B cell (primary cell): Measurements from ENCODE around the gene ABHD10. TPM values are rescaled to one million over a fixed set of nuclear protein-coding genes. Genes with fewer than 3 reads are reported as not detected.
"Not testable (repeated sequence)": the region's sequence is repeated elsewhere in the genome, so short reads cannot be mapped to it uniquely, and the experiment has no call there.

Source experiments
- ATAC-seq: fragments of 200-7000 bp; cut with Tn5 transposase; one replicate; pipeline ENCODE4 v1.10.0; 2021; ENCODE audit warnings: low read depth, mild to moderate bottlenecking, moderate number of reproducible peaks, moderate library complexity
- CTCF ChIA-PET: fragments of 350-600 bp; sonication (Branson Sonifier 250); formaldehyde crosslinking; loops from one replicate; lab custom pipeline; 2021; ENCODE audit warnings: antibody characterized with exemption, inconsistent platforms; lab: Charles Lee
- POLR2A ChIA-PET: fragments of 350-600 bp; sonication (Branson Sonifier 250); formaldehyde crosslinking; loops from one replicate; lab custom pipeline; 2021; ENCODE audit warnings: antibody characterized with exemption; lab: Charles Lee
- DNase-seq: peaks from one replicate; pipeline ENCODE4 v3.0.0; 2013
- H2AFZ ChIP-seq: 2 replicates; pipeline ENCODE4 v1.6.1; 2012; ENCODE audit warnings: mild to moderate bottlenecking, low read depth, low read length; ENCODE audit not compliant: insufficient read depth, poor library complexity, severe bottlenecking
- H3K27ac ChIP-seq, 2 donors: 1 replicate in 1 of 2; 2 replicates in 1 of 2; pipeline ENCODE4 v1.5.1; 2012 to 2013; ENCODE audit warnings: low read length in 2 of 2, mild to moderate bottlenecking in 2 of 2, moderate library complexity in 1 of 2
- H3K27me3 ChIP-seq, 4 experiments: fragments of 200-600 bp in 1 of 4; sonication (generic) in 1 of 4; replicated peaks in 1 of 4; 1 replicate in 2 of 4; 2 replicates in 2 of 4; pipeline versions ENCODE4 v1.6.1 to v1.7.0; 2013 to 2016; ENCODE audit warnings: low read length in 3 of 4, mild to moderate bottlenecking in 2 of 4, mixed read lengths in 1 of 4, moderate library complexity in 1 of 4; ENCODE audit not compliant: insufficient read depth in 4 of 4, control insufficient read depth in 3 of 4; ENCODE audit errors: control extremely low read depth in 1 of 4
- H3K36me3 ChIP-seq, 2 experiments: replicated peaks in 1 of 2; 1 replicate in 1 of 2; 2 replicates in 1 of 2; pipeline versions ENCODE4 v1.6.1 to v1.7.1; 2013; ENCODE audit warnings: low read length in 1 of 2; ENCODE audit not compliant: insufficient read depth in 2 of 2, control insufficient read depth in 1 of 2; ENCODE audit errors: control extremely low read depth in 1 of 2, extremely low read depth in 1 of 2
- H3K4me1 ChIP-seq, 2 donors: fragments of 200-600 bp in 1 of 2; sonication (generic) in 1 of 2; 1 replicate in 1 of 2; 2 replicates in 1 of 2; pipeline versions ENCODE4 v1.5.1 to v1.6.1; 2013 to 2017; ENCODE audit warnings: low read length in 2 of 2; ENCODE audit not compliant: control insufficient read depth in 2 of 2, insufficient read depth in 2 of 2
- H3K4me2 ChIP-seq: replicated peaks from 2 replicates; pipeline ENCODE3; 2012; ENCODE audit warnings: mild to moderate bottlenecking, low read depth, low read length; ENCODE audit not compliant: poor library complexity, severe bottlenecking
- H3K4me3 ChIP-seq, 5 experiments: fragments of 200-600 bp in 1 of 5; sonication (generic) in 1 of 5; 1 replicate in 3 of 5; 2 replicates in 2 of 5; pipeline versions ENCODE4 v1.5.1 to v1.7.0; 2011 to 2016; ENCODE audit warnings: low read length in 4 of 5, mild to moderate bottlenecking in 4 of 5, low read depth in 2 of 5, control low read depth in 1 of 5, moderate library complexity in 1 of 5; ENCODE audit not compliant: insufficient read depth in 1 of 5; ENCODE audit errors: control extremely low read depth in 1 of 5, extremely low read depth in 1 of 5
- H3K79me2 ChIP-seq: fragments of 200-600 bp; sonication (generic); one replicate; pipeline ENCODE4 v1.6.0; 2016; ENCODE audit warnings: low read length; ENCODE audit not compliant: control insufficient read depth, insufficient read depth
- H3K9ac ChIP-seq: fragments of 200-600 bp; sonication (generic); 2 replicates; pipeline ENCODE4 v1.6.1; 2017; ENCODE audit warnings: mild to moderate bottlenecking, low read length, moderate library complexity
- H3K9me3 ChIP-seq, 3 donors: one replicate each; pipeline versions ENCODE4 v1.6.1 to v1.7.1; 2013; ENCODE audit warnings: low read length in 2 of 3; ENCODE audit not compliant: control insufficient read depth in 2 of 3, insufficient read depth in 1 of 3; ENCODE audit errors: control extremely low read depth in 1 of 3
- H4K20me1 ChIP-seq: 2 replicates; pipeline ENCODE4 v1.6.0; 2012; ENCODE audit warnings: mild to moderate bottlenecking, low read length; ENCODE audit not compliant: insufficient read depth, control insufficient read depth, poor library complexity, severe bottlenecking
- H3K27ac Mint-ChIP-seq: one replicate; pipeline ENCODE4 v1.8.0; 2021; ENCODE audit warnings: mixed read lengths
- H3K27me3 Mint-ChIP-seq: one replicate; pipeline ENCODE4 v1.8.0; 2021; ENCODE audit warnings: mixed read lengths
- H3K4me1 Mint-ChIP-seq: one replicate; pipeline ENCODE4 v1.8.0; 2021; ENCODE audit warnings: mixed read lengths
- H3K4me3 Mint-ChIP-seq: one replicate; pipeline ENCODE4 v1.8.0; 2021; ENCODE audit warnings: mixed read lengths
- H3K9me3 Mint-ChIP-seq: one replicate; pipeline ENCODE4 v1.8.0; 2022; ENCODE audit warnings: mixed read lengths; ENCODE audit not compliant: insufficient read depth
- EZH2 ChIP-seq: IDR thresholded peaks from 2 replicates; pipeline ENCODE4 v1.6.1; 2012; ENCODE audit warnings: borderline replicate concordance, low read depth, mild to moderate bottlenecking, moderate library complexity, low read length; ENCODE audit not compliant: insufficient read depth, poor library complexity, severe bottlenecking
- whole genome bisulfite sequencing: methylation state at CpG from one replicate; pipeline ENCODE4 v1.1.5; 2013; ENCODE audit warnings: missing lambda C conversion rate; ENCODE audit not compliant: insufficient coverage; 5-methylcytosine and 5-hydroxymethylcytosine counted together
- intact Hi-C: fragments of 100-400 bp; cut with micrococcal nuclease; formaldehyde crosslinking; loops from one replicate; pipeline ENCODE4 v1.10.0; 2022
- polyA plus RNA-seq: library from polyadenylated mRNA; depleted of rRNA; stranded (reverse); fragments of >200 nt; gene quantifications from 2 replicates; pipeline ENCODE4 v1.2.3, GENCODE V29; 2012
- total RNA-seq, 2 donors: library from RNA; stranded (reverse); fragments of 120-200 nt in 1 of 2; gene quantifications; 1 replicate in 1 of 2; 2 replicates in 1 of 2; pipeline versions ENCODE4 v1.2.3 to v1.2.4, GENCODE V29; 2013 to 2022
- TF ChIP-seq, protein P1 (sequence below): fragments of 200-600 bp; IDR thresholded peaks from one replicate; pipeline ENCODE4 v1.8.0; 2022; ENCODE audit warnings: antibody characterized with exemption, mild to moderate bottlenecking

The ABHD10 gene
- total and polyA plus RNA-seq, 2 donors (not counting 1 experiment from before 2014, with no cell fraction given), result 22.1 to 40.1 TPM

DNA sequence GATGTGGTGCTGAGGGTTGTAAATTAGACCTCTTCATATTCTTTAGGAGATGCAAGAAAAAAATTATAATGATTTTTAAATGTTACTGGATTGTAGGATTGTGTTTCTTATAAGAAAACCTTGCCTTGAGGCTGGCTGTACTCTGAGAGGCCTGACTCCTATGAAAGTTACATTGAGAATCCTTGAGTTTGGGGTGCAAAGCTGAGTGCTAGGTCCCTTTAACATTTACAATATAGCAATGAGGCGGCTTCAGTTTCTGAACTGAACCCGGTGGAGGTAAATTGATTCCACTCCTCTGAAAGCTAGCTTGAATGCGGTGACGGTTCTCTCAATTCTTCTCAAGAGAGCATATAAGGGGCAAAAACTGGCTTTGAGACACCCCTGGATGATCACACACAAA lies 55.6 kb downstream of the ABHD10 start, which contains the start of gene TMPRSS7:
TSS of gene TMPRSS7 (plus strand) at position 301 of the 400 bp plus-strand sequence. CDS start 110 bp downstream, outside the sequence.
- no peak within 1 kb of the TSS for H3K4me2 ChIP-seq
- no peak within 1 kb of the TSS for H3K9ac ChIP-seq
- POLR2A ChIA-PET, result no interaction called here
- H3K79me2 ChIP-seq, result no peaks in the 10 kb centered on the region
- Mint-ChIP-seq H3K9me3 (no peaks in the 10 kb centered on the region), H3K4me1 (peaks cover 5% of the 10 kb centered on the region), H3K27me3 (peaks cover 5% of the 10 kb centered on the region), H3K4me3 (no peak within 1 kb of the TSS), H3K27ac (no peak within 1 kb of the TSS)
- TF ChIP-seq, protein P1, sequence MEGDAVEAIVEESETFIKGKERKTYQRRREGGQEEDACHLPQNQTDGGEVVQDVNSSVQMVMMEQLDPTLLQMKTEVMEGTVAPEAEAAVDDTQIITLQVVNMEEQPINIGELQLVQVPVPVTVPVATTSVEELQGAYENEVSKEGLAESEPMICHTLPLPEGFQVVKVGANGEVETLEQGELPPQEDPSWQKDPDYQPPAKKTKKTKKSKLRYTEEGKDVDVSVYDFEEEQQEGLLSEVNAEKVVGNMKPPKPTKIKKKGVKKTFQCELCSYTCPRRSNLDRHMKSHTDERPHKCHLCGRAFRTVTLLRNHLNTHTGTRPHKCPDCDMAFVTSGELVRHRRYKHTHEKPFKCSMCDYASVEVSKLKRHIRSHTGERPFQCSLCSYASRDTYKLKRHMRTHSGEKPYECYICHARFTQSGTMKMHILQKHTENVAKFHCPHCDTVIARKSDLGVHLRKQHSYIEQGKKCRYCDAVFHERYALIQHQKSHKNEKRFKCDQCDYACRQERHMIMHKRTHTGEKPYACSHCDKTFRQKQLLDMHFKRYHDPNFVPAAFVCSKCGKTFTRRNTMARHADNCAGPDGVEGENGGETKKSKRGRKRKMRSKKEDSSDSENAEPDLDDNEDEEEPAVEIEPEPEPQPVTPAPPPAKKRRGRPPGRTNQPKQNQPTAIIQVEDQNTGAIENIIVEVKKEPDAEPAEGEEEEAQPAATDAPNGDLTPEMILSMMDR, result no peak
- TF ChIP-seq EZH2, result no peak
- no peak within 1 kb of the TSS for H2AFZ ChIP-seq
- WGBS, result 93% methylated on average over 4 of the region's 4 CpGs
- DNase-seq (no peak), ATAC-seq (no peak)
- intact Hi-C loops, result no loop called here
- H4K20me1 ChIP-seq, result no peaks in the 10 kb centered on the region
- H3K36me3 ChIP-seq, result no peaks in the 10 kb centered on the region
- no peaks in the 10 kb centered on the region for H3K9me3 ChIP-seq
- H3K27me3 ChIP-seq, result no peaks in the 10 kb centered on the region
- CTCF ChIA-PET, result interaction anchor here (1.6 kb wide), 1 partner anchor 21 kb away, joined by 4 read pairs; no protein-coding TSS in a partner anchor
- H3K4me1 ChIP-seq, result peaks cover 3 to 4% of the 10 kb centered on the region in 2 donors
- H3K27ac ChIP-seq, result no peak within 1 kb of the TSS
- H3K4me3 ChIP-seq, result no peak within 1 kb of the TSS

DNA sequence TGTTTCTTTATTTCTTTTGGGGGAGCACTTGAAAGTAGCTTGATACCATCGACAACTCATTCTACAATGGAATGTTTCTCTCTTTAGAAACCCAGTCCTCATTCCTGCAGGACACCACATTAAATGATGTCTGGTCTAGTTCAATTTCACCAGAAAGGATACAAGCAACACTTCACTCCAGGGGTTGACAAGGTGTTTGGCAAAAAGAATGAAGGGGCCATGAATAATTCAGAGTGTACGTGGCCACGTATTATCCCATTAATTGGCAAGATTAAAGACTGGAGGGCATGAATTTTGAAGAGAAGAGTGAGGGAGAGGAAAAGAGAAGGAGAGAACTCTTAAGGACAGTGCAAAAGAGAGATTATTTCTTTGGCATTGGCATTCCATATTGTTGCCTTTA lies 56.4 kb downstream of the ABHD10 start:
- Mint-ChIP-seq H3K9me3 (no peaks in the 10 kb centered on the region), H3K4me3 (no peak overlapping the region), H3K4me1 (peaks cover 5% of the 10 kb centered on the region), H3K27me3 (peaks cover 5% of the 10 kb centered on the region), H3K27ac (no peak overlapping the region)
- Histone ChIP-seq H3K27ac (no peak overlapping the region), H3K79me2 (no peaks in the 10 kb centered on the region), H2AFZ (no peak overlapping the region), H3K4me2 (no peak overlapping the region), H3K4me1 (peaks cover 3 to 4% of the 10 kb centered on the region in 2 donors), H4K20me1 (no peaks in the 10 kb centered on the region), H3K27me3 (no peaks in the 10 kb centered on the region), H3K9ac (no peak overlapping the region), H3K9me3 (no peaks in the 10 kb centered on the region), H3K4me3 (no peak overlapping the region), H3K36me3 (no peaks in the 10 kb centered on the region)
- no peak for DNase-seq
- TF ChIP-seq, protein P1, result no peak
- 80% methylated on average over 3 of the region's 3 CpGs for WGBS
- POLR2A ChIA-PET, result no interaction called here
- intact Hi-C loops, result no loop called here
- CTCF ChIA-PET, result interaction anchor here (0.9 to 1.6 kb wide), 2 partner anchors 8 to 22 kb away, joined by 4 to 5 read pairs; no protein-coding TSS in a partner anchor
- no peak for ATAC-seq

GRCh38 chr3:112037194-112037593 lies 58.4 kb downstream of the ABHD10 start:
- H3K4me2 ChIP-seq, H3K4me1 Mint-ChIP-seq, H3K9me3 Mint-ChIP-seq, H3K4me3 ChIP-seq, H3K36me3 ChIP-seq, H2AFZ ChIP-seq, DNase-seq, H3K9me3 ChIP-seq, ATAC-seq, H3K79me2 ChIP-seq, CTCF ChIA-PET, H3K4me3 Mint-ChIP-seq, intact Hi-C loops, H3K27me3 ChIP-seq, H3K27ac ChIP-seq, H3K27ac Mint-ChIP-seq, H3K27me3 Mint-ChIP-seq, H4K20me1 ChIP-seq, H3K9ac ChIP-seq, H3K4me1 ChIP-seq, POLR2A ChIA-PET: not testable (repeated sequence)
- 100% methylated on average over 1 of the region's 4 CpGs for WGBS
